ENCODE data around the gene ODAD4. TPM values are rescaled to one million over a fixed set of nuclear protein-coding genes. Genes with fewer than 3 reads are reported as not detected.

Gene ODAD4
- total and polyA plus RNA-seq, 2 of the 4 experiments (the other 2 are of a cell fraction) = 0.38 to 0.54 TPM

DNA sequence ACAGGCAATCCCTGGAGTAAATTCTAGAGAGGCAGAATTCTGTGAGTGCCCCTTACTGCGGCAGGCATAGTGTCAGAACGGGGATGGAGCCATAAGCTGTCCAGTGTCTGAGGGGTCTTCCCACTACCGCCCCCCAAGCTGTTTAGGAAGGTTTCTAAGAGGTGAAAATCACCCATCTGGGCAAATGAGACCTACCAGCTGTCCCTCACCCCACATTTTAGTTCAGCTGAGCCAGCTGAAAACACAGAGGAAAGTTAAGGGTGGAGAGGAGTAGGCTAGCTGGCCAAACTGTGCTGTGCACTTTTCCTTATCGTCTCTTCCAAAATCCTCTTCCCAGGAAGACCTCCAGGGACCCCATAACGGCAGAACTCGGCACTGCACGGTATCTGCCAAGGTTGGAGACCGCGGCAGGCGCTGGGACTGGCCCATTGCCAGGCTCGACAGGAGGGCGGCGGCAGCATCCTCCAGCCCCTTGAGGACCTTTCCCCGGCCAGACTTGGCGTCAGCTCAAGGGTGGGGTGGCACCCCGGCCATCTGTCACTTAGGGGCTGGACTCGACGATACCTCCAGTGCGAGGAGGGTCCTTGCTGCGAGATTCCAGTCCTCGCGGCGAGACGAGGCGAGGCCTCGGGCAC lies 12.6 kb upstream of the ODAD4 start:
- Histone ChIP-seq H2AK5ac (ENCODE audit: low read depth, low read length) (peak overlapping the region; percentile 95), H2AFZ (replicated peaks; ENCODE audit: low read length, poor library complexity) (peak overlapping the region; percentile 89), H3K56ac (ENCODE audit: extremely low read depth, insufficient read depth, low read length) (peak overlapping the region; percentile 91), H3K4ac (ENCODE audit: low read depth, low read length) (peak overlapping the region; percentile 87), H2AK9ac (replicated peaks; ENCODE audit: low read depth, low read length, poor library complexity) (peak overlapping the region; percentile 99), H3K9me1 (ENCODE audit: insufficient read depth, low read length) (peaks cover 37% of the 10 kb centered on the region), H3K36me3 (ENCODE audit: control insufficient read depth, insufficient read depth, low read length) (peaks cover 9% of the 10 kb centered on the region), H3K18ac (ENCODE audit: low read depth, low read length) (peak overlapping the region; percentile 26), H4K20me1 (ENCODE audit: insufficient read depth, low read length) (peaks cover 56% of the 10 kb centered on the region), H4K8ac (ENCODE audit: low read depth in 2 of 2, low read length in 2 of 2) (peak overlapping the region; percentile 71 to 76; a peak in 3 of 4 replicates), H4K91ac (ENCODE audit: insufficient read depth, low read depth, low read length) (peak overlapping the region; percentile 87), H2BK20ac (ENCODE audit: low read depth, low read length) (no peak overlapping the region), H3K27ac (ENCODE audit: insufficient read depth, low read length) (peak overlapping the region; percentile 73), H3K9me3 (ENCODE audit: control insufficient read depth, insufficient read depth, low read length) (no peaks in the 10 kb centered on the region), H3K14ac (replicated peaks; ENCODE audit: low read depth, low read length) (peak overlapping the region; percentile 99), H3K4me3 (ENCODE audit: insufficient read depth, low read depth, low read length) (peak overlapping the region; percentile 72), H4K5ac (ENCODE audit: low read depth, low read length) (peak overlapping the region; percentile 35; the same call in 1 of the 2 replicates), H2BK120ac (ENCODE audit: low read depth, low read length) (peak overlapping the region; percentile 27; the same call in 1 of the 2 replicates), H2BK5ac (ENCODE audit: low read depth, low read length, poor library complexity, severe bottlenecking) (peak overlapping the region; percentile 67), H3K27me3 (ENCODE audit: control insufficient read depth, insufficient read depth, low read length) (no peaks in the 10 kb centered on the region), H2BK15ac (ENCODE audit: low read depth, low read length) (no peak overlapping the region), H3K4me1 (ENCODE audit: control insufficient read depth, insufficient read depth, low read length) (peaks cover 27% of the 10 kb centered on the region), H3K79me1 (ENCODE audit: low read depth in 1 of 2, low read length in 2 of 2) (peaks cover 6 to 62% of the 10 kb centered on the region in 2 experiments), H3K4me2 (ENCODE audit: low read depth, low read length) (peak overlapping the region; percentile 95), H3K23ac (ENCODE audit: low read depth, low read length) (peak overlapping the region; percentile 85), H3K9ac (ENCODE audit: low read depth, low read length) (peak overlapping the region; percentile 87)
- ChIA-PET CTCF (interaction anchor here (0.9 kb wide), 1 partner anchor 11 kb away, joined by 5 read pairs; no protein-coding TSS in a partner anchor), POLR2A (ENCODE audit: unreplicated experiment) (interaction anchor here (0.6 to 1.6 kb wide), 2 partner anchors 13 to 124 kb away, joined by 3 to 7 read pairs; partner anchors contain the start of gene ODAD4)
- WGBS, 2 experiments (ENCODE audit: extremely low coverage in 2 of 2, insufficient read length in 1 of 2) = 0% methylated on average over 18 of the region's 26 CpGs; no CpG with 5 or more reads in 1 of the 2 experiments
- intact Hi-C loops (cut with micrococcal nuclease) (loop anchor here (1.0 kb wide), 1 partner anchor 105 kb away; no protein-coding TSS in a partner anchor), in situ Hi-C loops (cut with MboI; ENCODE audit: low sequenced_read_pairs) (no loop called here), dilution Hi-C loops (cut with HindIII; ENCODE audit: low sequenced_read_pairs, unreplicated experiment) (no loop called here)
- DNase-seq = peak; percentile 31
- TF ChIP-seq, protein P1, sequence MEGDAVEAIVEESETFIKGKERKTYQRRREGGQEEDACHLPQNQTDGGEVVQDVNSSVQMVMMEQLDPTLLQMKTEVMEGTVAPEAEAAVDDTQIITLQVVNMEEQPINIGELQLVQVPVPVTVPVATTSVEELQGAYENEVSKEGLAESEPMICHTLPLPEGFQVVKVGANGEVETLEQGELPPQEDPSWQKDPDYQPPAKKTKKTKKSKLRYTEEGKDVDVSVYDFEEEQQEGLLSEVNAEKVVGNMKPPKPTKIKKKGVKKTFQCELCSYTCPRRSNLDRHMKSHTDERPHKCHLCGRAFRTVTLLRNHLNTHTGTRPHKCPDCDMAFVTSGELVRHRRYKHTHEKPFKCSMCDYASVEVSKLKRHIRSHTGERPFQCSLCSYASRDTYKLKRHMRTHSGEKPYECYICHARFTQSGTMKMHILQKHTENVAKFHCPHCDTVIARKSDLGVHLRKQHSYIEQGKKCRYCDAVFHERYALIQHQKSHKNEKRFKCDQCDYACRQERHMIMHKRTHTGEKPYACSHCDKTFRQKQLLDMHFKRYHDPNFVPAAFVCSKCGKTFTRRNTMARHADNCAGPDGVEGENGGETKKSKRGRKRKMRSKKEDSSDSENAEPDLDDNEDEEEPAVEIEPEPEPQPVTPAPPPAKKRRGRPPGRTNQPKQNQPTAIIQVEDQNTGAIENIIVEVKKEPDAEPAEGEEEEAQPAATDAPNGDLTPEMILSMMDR (conservative IDR thresholded peaks at IDR 0.05; ENCODE audit: low read depth, low read length) = no peak
- TF ChIP-seq POLR2A (IDR thresholded peaks at IDR 0.05; ENCODE audit: low read depth, low read length) = 0 out of 2 replicates have a peak, but pooled peaks have one; percentile 43
- 0 out of 2 replicates have a peak, but pooled peaks have one; percentile 0 for ATAC-seq (ENCODE audit: low read depth)
- no TSS peak for BruUV-seq (replicated peaks)
